ENCODE data around the gene ARV1. TPM values are rescaled to one million over a fixed set of nuclear protein-coding genes. Genes with fewer than 3 reads are reported as not detected.
A peak's percentile ranks its signal among the peaks of the same experiment; 100 is the strongest.
"Not testable (repeated sequence)": the region's sequence is repeated elsewhere in the genome, so short reads cannot be mapped to it uniquely, and the experiment has no call there.

ARV1 gene
- total RNA-seq, 1 donor from 2014 or later: 8.3 TPM

GRCh38 chr1:231026576-231026975 lies 47.7 kb downstream of the ARV1 start:
- Mint-ChIP-seq H3K4me1 (ENCODE audit: unreplicated experiment) (peaks cover 68% of the 10 kb centered on the region), H3K4me3 (ENCODE audit: unreplicated experiment) (peak overlapping the region; percentile 10), H3K36me3 (ENCODE audit: low read depth, unreplicated experiment) (peaks cover 28% of the 10 kb centered on the region), H3K9me3 (ENCODE audit: unreplicated experiment) (no peaks in the 10 kb centered on the region), H3K27me3 (ENCODE audit: unreplicated experiment) (peaks cover 13% of the 10 kb centered on the region), H3K27ac (ENCODE audit: unreplicated experiment) (peak overlapping the region; percentile 49)
- no peak for TF ChIP-seq CTCF (IDR thresholded peaks at IDR 0.05; ENCODE audit: unreplicated experiment)
- DNase-seq (ENCODE audit: low spot score): no peak

- H3K27ac Mint-ChIP-seq (ENCODE audit: unreplicated experiment): peak overlapping the region; percentile 90
- peaks cover 20% of the 10 kb centered on the region for H3K36me3 Mint-ChIP-seq (ENCODE audit: low read depth, unreplicated experiment)
- no peak for TF ChIP-seq CTCF (IDR thresholded peaks at IDR 0.05; ENCODE audit: unreplicated experiment)
- no peak for DNase-seq (ENCODE audit: low spot score)
- no peaks in the 10 kb centered on the region for H3K9me3 Mint-ChIP-seq (ENCODE audit: unreplicated experiment)
- peaks cover 13% of the 10 kb centered on the region for H3K27me3 Mint-ChIP-seq (ENCODE audit: unreplicated experiment)
- H3K4me3 Mint-ChIP-seq (ENCODE audit: unreplicated experiment): peak overlapping the region; percentile 76
- H3K4me1 Mint-ChIP-seq (ENCODE audit: unreplicated experiment): peaks cover 62% of the 10 kb centered on the region
Measured at GRCh38 chr1:231027136-231027925, 48.4 kb downstream of the ARV1 start.

- H3K27me3 Mint-ChIP-seq (ENCODE audit: unreplicated experiment): peaks cover 12% of the 10 kb centered on the region
- H3K4me3 Mint-ChIP-seq (ENCODE audit: unreplicated experiment): peak overlapping the region; percentile 76
- H3K36me3 Mint-ChIP-seq (ENCODE audit: low read depth, unreplicated experiment): peaks cover 14% of the 10 kb centered on the region
- H3K4me1 Mint-ChIP-seq (ENCODE audit: unreplicated experiment): peaks cover 64% of the 10 kb centered on the region
- TF ChIP-seq CTCF (IDR thresholded peaks at IDR 0.05; ENCODE audit: unreplicated experiment): no peak
- H3K9me3 Mint-ChIP-seq (ENCODE audit: unreplicated experiment): no peaks in the 10 kb centered on the region
- DNase-seq (ENCODE audit: low spot score): no peak
- peak overlapping the region; percentile 90 for H3K27ac Mint-ChIP-seq (ENCODE audit: unreplicated experiment)
Measured at GRCh38 chr1:231027971-231028370, 49.1 kb downstream of the ARV1 start.

- peak overlapping the region; percentile 90 for H3K27ac Mint-ChIP-seq (ENCODE audit: unreplicated experiment)
- TF ChIP-seq CTCF (IDR thresholded peaks at IDR 0.05; ENCODE audit: unreplicated experiment): no peak
- H3K4me1 Mint-ChIP-seq (ENCODE audit: unreplicated experiment): peaks cover 65% of the 10 kb centered on the region
- DNase-seq (ENCODE audit: low spot score): peak; percentile 63
- peaks cover 12% of the 10 kb centered on the region for H3K36me3 Mint-ChIP-seq (ENCODE audit: low read depth, unreplicated experiment)
- H3K4me3 Mint-ChIP-seq (ENCODE audit: unreplicated experiment): peak overlapping the region; percentile 77
- H3K27me3 Mint-ChIP-seq (ENCODE audit: unreplicated experiment): peaks cover 11% of the 10 kb centered on the region
- no peaks in the 10 kb centered on the region for H3K9me3 Mint-ChIP-seq (ENCODE audit: unreplicated experiment)
Measured at GRCh38 chr1:231028682-231029081, 49.8 kb downstream of the ARV1 start.

GRCh38 chr1:231029247-231029646 lies 50.4 kb downstream of the ARV1 start:
- H3K4me3 Mint-ChIP-seq (ENCODE audit: unreplicated experiment); DNase-seq (ENCODE audit: low spot score); H3K9me3 Mint-ChIP-seq (ENCODE audit: unreplicated experiment); H3K27me3 Mint-ChIP-seq (ENCODE audit: unreplicated experiment): not testable (repeated sequence)
- Mint-ChIP-seq H3K36me3 (ENCODE audit: low read depth, unreplicated experiment) (peaks cover 16% of the 10 kb centered on the region), H3K4me1 (ENCODE audit: unreplicated experiment) (peaks cover 67% of the 10 kb centered on the region), H3K27ac (ENCODE audit: unreplicated experiment) (peak overlapping the region; percentile 67)
